Psoas muscle (tissue), 8 donors: ENCODE data around the gene VEGFA. TPM values are rescaled to one million over a fixed set of nuclear protein-coding genes. Genes with fewer than 3 reads are reported as not detected.
A peak's percentile ranks its signal among the peaks of the same experiment; 100 is the strongest.

Experiments
- ATAC-seq, 4 donors: fragments of 200-7000 bp; cut with Tn5 transposase; one replicate each; pipeline ENCODE4 v1.9.1; 2020; ENCODE audit warnings: moderate library complexity in 3 of 4, mild to moderate bottlenecking in 2 of 4
- DNase-seq, 2 donors: peaks; one replicate each; pipeline ENCODE4 v3.0.0-alpha.2; 2020
- H3K27ac ChIP-seq: fragments of 200-600 bp; one replicate; pipeline ENCODE4 v1.8.0; 2022
- H3K27me3 ChIP-seq, 3 donors: fragments of 200-600 bp in 1 of 3; one replicate each; pipeline versions ENCODE4 v1.6.1 to v1.8.0; 2013 to 2022; ENCODE audit warnings: low read length in 2 of 3, mild to moderate bottlenecking in 2 of 3, moderate library complexity in 1 of 3; ENCODE audit not compliant: insufficient read depth in 3 of 3
- H3K36me3 ChIP-seq, 2 donors: fragments of 200-600 bp in 1 of 2; one replicate each; pipeline versions ENCODE4 v1.6.1 to v1.8.0; 2013 to 2022; ENCODE audit warnings: low read depth in 1 of 2, mild to moderate bottlenecking in 1 of 2, moderate library complexity in 1 of 2; ENCODE audit not compliant: insufficient read depth in 1 of 2
- H3K4me1 ChIP-seq: fragments of 200-600 bp; one replicate; pipeline ENCODE4 v1.8.0; 2022
- H3K4me3 ChIP-seq: fragments of 200-600 bp; one replicate; pipeline ENCODE4 v1.8.0; 2022; ENCODE audit warnings: mild to moderate bottlenecking
- H3K9me3 ChIP-seq: fragments of 200-600 bp; one replicate; pipeline ENCODE4 v1.8.0; 2022
- CTCF ChIP-seq: fragments of 200-600 bp; IDR thresholded peaks from one replicate; pipeline ENCODE4 v1.8.0; 2022; ENCODE audit warnings: antibody characterized with exemption
- WGBS, 3 donors: extraction: QIAGEN DNeasy Blood & Tissue Kit; methylation state at CpG; one replicate each; pipeline versions ENCODE4 v1.1.6 to v1.1.7; 2013; 5-methylcytosine and 5-hydroxymethylcytosine counted together
- intact Hi-C, 2 donors: fragments of 100-400 bp; cut with DNase I; formaldehyde crosslinking; loops; one replicate each; pipeline versions ENCODE4 v1.11.0 to v1.14.2; 2022
- polyA plus RNA-seq, 3 donors: library from polyadenylated mRNA; stranded (reverse); fragments of 200-250 nt; gene quantifications; one replicate each; pipeline ENCODE4 v1.2.3, GENCODE V29; 2013
- total RNA-seq, 4 donors: library from RNA; stranded (reverse); fragmentation: NEBNext Ultra II Directional in 2 of 4; extraction: Animal tissue kit (Norgen Biotek cat#: 25700) in 2 of 4; gene quantifications; one replicate each; pipeline versions ENCODE4 v1.2.1 to v1.2.4, GENCODE V29; 2021 to 2023
- donor health status: healthy with polysubstance abuse.
- donor health status: DM: no; HTN: no; CAD: no; lungs with moderate emphysema.
- donor health status: Bipolar disorder and iron deficiency.
- donor health status: healthy.
- donor health status: DM: yes; HTN: yes; CAD: no.
- donor health status: DM: no; HTN: no; CAD: no.
- donor health status: DM: no; HTN: no; CAD: no.
- donor health status: DM: yes; HTN: yes; CAD: no.

Gene VEGFA
- total and polyA plus RNA-seq, 7 donors, result 78.1 to 345 (median 132) TPM

- ATAC-seq (no peak), DNase-seq (no peak)
- WGBS, 3 donors, result 77 to 85% (median 78%) methylated on average over 11 of the region's 11 CpGs
- Histone ChIP-seq H3K36me3 (no peaks in the 10 kb centered on the region), H3K27me3 (no peaks in the 10 kb centered on the region), H3K4me3 (no peak overlapping the region), H3K27ac (peak overlapping the region; percentile 5), H3K9me3 (no peaks in the 10 kb centered on the region), H3K4me1 (peaks cover 27% of the 10 kb centered on the region)
- intact Hi-C loops, result no loop called here
- TF ChIP-seq CTCF, result no peak
Measured at GRCh38 chr6:43791745-43792422, 21.9 kb downstream of the VEGFA start.

GRCh38 chr6:43793154-43793874 lies 23.3 kb downstream of the VEGFA start:
- whole genome bisulfite sequencing, 3 donors, result 54 to 70% (median 63%) methylated on average over 5 of the region's 5 CpGs
- DNase-seq (no peak), ATAC-seq (peak in 2 of 4 donors; percentile 1 to 3)
- H3K27me3 ChIP-seq, result no peaks in the 10 kb centered on the region
- H3K9me3 ChIP-seq, result no peaks in the 10 kb centered on the region
- no peak overlapping the region for H3K4me3 ChIP-seq
- H3K36me3 ChIP-seq, result no peaks in the 10 kb centered on the region
- intact Hi-C loops, result no loop called here
- peaks cover 38% of the 10 kb centered on the region for H3K4me1 ChIP-seq
- H3K27ac ChIP-seq, result peak overlapping the region; percentile 69
- TF ChIP-seq CTCF, result no peak

DNA sequence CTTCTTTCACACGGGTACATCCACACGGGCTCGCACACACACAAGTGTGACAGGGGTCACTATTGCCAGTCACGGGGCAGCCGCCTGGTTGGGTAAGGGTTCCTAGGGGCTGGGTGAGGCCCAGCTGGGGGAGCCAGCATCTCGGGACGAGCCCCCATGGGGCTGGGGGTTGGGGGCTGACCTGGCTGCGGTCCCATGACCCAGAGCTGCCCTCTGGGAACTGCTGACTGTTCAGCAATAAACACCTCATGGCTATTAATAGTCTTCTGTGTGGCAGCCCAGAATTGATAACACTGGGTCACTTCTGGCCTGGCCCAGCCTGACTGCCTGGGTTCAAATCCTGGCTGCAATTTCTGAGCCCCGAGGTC lies 23.8 kb downstream of the VEGFA start:
- intact Hi-C loops, result no loop called here
- no peak for TF ChIP-seq CTCF
- DNase-seq, result no peak
- Histone ChIP-seq H3K4me1 (peaks cover 41% of the 10 kb centered on the region), H3K27me3 (no peaks in the 10 kb centered on the region), H3K27ac (peak overlapping the region; percentile 69), H3K36me3 (no peaks in the 10 kb centered on the region), H3K4me3 (no peak overlapping the region), H3K9me3 (no peaks in the 10 kb centered on the region)
- WGBS, 3 donors, result 30 to 45% (median 30%) methylated on average over 9 of the region's 9 CpGs
- ATAC-seq, result peak in 3 of 4 donors; percentile 34 to 50 (median 47)

DNA sequence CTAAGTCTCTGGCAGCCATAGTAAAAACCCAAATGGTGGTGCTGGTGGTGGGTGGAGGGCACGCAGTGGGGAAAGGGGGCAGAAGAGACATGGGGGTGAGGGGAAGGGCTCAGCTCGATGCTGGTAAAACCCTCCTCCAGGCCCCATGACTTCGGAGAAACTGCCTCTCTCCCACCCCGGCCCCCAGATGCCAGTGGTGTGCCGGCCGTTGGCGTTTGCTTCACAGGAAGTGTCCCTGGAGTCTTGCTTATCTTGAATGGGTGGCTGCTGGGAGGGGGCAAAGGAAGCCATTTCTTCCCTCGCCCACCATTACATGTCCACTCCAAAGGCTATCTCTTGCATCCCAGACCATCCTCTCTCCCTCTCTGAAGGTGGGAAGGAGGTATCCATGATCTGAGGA lies 25.4 kb downstream of the VEGFA start:
- no peaks in the 10 kb centered on the region for H3K9me3 ChIP-seq
- no peak overlapping the region for H3K27ac ChIP-seq
- no peaks in the 10 kb centered on the region for H3K27me3 ChIP-seq
- DNase-seq, result no peak
- WGBS, 3 donors, result 87 to 93% (median 92%) methylated on average over 8 of the region's 8 CpGs
- no peak for TF ChIP-seq CTCF
- no peak overlapping the region for H3K4me3 ChIP-seq
- H3K4me1 ChIP-seq, result peaks cover 56% of the 10 kb centered on the region
- intact Hi-C loops, result no loop called here
- H3K36me3 ChIP-seq, result no peaks in the 10 kb centered on the region
- no peak for ATAC-seq
